ENCODE measurements around the gene TBC1D28. TPM values are rescaled to one million over a fixed set of nuclear protein-coding genes. Genes with fewer than 3 reads are reported as not detected.
"Not testable (repeated sequence)": the region's sequence is repeated elsewhere in the genome, so short reads cannot be mapped to it uniquely, and the experiment has no call there.

Gene TBC1D28
- total RNA-seq, 3 donors from 2014 or later (not counting 1 experiment from before 2014, with no cell fraction given) = not detected

DNA sequence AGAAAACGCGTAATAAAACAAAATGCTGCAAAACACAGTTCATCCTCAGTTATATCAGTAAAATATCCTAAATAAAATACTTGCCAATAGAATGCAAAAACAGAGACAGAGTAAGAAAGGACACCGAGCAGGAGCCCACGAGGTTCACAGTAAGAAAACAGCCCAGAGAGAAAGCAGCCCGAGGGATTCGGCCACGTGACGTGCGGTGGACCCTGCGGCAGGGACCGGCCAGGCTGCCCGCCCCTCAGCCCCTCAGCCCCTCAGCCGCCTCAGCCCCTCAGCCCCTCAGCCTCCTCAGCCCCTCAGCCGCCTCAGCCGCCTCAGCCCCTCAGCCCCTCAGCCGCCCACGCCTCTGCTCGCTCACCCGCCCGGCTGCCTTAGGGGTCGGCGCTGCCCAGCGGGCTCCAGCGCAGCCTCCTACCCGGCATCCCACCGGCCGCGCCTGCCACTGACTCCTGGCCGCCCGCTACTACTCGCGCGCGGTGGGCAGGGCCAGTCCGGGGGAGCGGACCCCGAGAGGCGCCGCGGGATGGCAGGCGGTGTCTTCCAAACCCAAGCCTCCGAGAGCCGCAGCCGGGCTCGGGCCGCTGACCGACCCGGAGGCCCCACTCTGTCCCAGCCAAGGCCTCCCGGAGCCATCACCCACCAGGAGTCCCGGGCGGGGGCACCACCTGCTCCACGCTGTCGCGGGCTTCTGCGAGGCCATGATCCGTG is 9.5 kb downstream of the TBC1D28 start:
- peak overlapping the region; percentile 31 for H3K4me3 Mint-ChIP-seq

DNA sequence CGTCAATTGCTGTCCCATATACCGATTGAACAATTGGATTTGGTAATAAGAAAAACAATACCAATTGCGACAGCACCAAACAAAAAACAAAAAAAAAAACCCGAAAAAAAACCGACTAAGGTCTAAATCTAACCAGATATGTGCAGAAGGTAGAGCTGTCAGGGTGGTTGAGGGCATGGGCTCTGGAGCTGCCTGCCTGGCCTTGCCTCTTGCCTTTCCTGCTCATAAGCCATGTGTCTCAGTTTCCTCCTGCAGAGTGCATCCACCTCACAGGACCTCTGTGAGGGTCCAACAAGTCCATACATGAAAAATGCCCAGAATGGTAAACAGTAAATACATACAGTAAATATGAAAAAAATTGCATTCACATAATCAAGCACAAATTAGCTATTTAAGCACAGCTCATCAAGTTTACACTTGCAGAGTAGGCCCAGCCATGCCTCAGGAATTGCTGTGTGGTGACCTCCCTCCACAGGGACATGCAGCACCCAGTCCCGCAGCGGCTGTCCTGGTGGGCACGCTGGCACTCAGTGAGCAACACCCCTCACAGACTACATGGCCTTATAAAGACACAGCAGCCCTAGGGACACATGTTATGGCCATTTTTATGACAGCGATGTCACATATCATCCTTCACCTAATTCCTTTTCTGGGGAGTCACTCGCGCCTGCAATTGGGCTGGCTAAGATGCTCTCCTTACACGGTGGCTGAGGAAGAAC is 17.9 kb downstream of the TBC1D28 start:
- no peak overlapping the region for H3K4me3 ChIP-seq (ENCODE audit: low read length)
- no peak overlapping the region for H3K27ac ChIP-seq (ENCODE audit: low read length)
- TF ChIP-seq, protein P1, sequence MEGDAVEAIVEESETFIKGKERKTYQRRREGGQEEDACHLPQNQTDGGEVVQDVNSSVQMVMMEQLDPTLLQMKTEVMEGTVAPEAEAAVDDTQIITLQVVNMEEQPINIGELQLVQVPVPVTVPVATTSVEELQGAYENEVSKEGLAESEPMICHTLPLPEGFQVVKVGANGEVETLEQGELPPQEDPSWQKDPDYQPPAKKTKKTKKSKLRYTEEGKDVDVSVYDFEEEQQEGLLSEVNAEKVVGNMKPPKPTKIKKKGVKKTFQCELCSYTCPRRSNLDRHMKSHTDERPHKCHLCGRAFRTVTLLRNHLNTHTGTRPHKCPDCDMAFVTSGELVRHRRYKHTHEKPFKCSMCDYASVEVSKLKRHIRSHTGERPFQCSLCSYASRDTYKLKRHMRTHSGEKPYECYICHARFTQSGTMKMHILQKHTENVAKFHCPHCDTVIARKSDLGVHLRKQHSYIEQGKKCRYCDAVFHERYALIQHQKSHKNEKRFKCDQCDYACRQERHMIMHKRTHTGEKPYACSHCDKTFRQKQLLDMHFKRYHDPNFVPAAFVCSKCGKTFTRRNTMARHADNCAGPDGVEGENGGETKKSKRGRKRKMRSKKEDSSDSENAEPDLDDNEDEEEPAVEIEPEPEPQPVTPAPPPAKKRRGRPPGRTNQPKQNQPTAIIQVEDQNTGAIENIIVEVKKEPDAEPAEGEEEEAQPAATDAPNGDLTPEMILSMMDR (IDR thresholded peaks at IDR 0.05) = no peak
- intact Hi-C loops (cut with micrococcal nuclease) = no loop called here
- H3K4me1 Mint-ChIP-seq = peaks cover 9 to 15% of the 10 kb centered on the region in 2 donors
- H3K36me3 Mint-ChIP-seq = no peaks in the 10 kb centered on the region
- peak overlapping the region; percentile 82 to 91 for H3K27ac Mint-ChIP-seq
- DNase-seq = no peak
- no peaks in the 10 kb centered on the region for H3K36me3 ChIP-seq (ENCODE audit: control insufficient read depth, insufficient read depth, low read length)
- H3K9me3 Mint-ChIP-seq = no peaks in the 10 kb centered on the region
- no peak for ATAC-seq
- H3K9me3 ChIP-seq (ENCODE audit: control insufficient read depth, insufficient read depth, low read length) = no peaks in the 10 kb centered on the region
- H3K4me1 ChIP-seq (ENCODE audit: control insufficient read depth, insufficient read depth, low read length) = peaks cover 9% of the 10 kb centered on the region
- H3K4me3 Mint-ChIP-seq = peak overlapping the region; percentile 80
- WGBS (ENCODE audit: insufficient coverage) = 88% methylated on average over 11 of the region's 12 CpGs
- no peaks in the 10 kb centered on the region for H3K27me3 ChIP-seq (ENCODE audit: control insufficient read depth, insufficient read depth, low read length)
- peaks cover 6 to 10% of the 10 kb centered on the region in 2 donors for H3K27me3 Mint-ChIP-seq (ENCODE audit: low read depth in 2 of 2)

More for the DNA sequence above, 9.5 kb downstream of the TBC1D28 start:
- H3K9me3 Mint-ChIP-seq; H3K4me3 ChIP-seq (ENCODE audit: low read length); H3K27ac Mint-ChIP-seq; intact Hi-C loops (cut with micrococcal nuclease); H3K36me3 ChIP-seq (ENCODE audit: control insufficient read depth, insufficient read depth, low read length); H3K36me3 Mint-ChIP-seq; H3K27me3 ChIP-seq (ENCODE audit: control insufficient read depth, insufficient read depth, low read length); DNase-seq; H3K4me1 Mint-ChIP-seq; H3K4me1 ChIP-seq (ENCODE audit: control insufficient read depth, insufficient read depth, low read length); H3K27ac ChIP-seq (ENCODE audit: low read length); H3K9me3 ChIP-seq (ENCODE audit: control insufficient read depth, insufficient read depth, low read length): not testable (repeated sequence)
- peaks cover 7 to 13% of the 10 kb centered on the region in 2 donors for H3K27me3 Mint-ChIP-seq (ENCODE audit: low read depth in 2 of 2)
- WGBS (ENCODE audit: insufficient coverage) = 10% methylated on average over 54 of the region's 56 CpGs
- peak in 2 of 3 donors; percentile 19 to 43 for ATAC-seq

DNA sequence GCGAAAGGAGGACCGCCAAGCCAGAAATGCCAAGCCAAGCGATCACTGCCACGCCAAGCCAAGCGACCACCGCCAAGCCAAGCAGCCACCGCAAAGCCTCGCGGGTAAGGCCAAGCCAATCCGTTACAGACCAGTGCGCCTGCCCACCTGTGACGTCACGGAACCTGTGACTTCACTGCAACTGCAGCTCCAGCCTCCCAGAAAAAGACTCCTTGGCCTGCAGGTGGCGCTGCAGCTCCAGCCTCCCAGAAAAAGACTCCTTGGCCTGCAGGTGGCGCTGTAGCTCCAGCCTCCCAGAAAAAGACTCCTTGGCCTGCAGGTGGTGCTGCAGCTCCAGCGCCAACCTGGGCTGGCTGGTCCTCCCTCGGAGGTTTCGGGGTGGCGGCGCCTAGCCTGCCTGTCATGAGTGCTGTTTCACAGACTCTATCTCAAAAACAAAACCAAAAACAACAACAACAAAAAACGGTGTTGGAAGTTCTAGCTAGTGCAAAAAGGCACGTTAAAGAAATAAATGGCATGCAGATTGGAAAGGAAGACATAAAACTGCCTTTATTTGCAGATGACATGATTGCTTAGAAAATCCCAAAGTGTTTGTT is 18.6 kb downstream of the TBC1D28 start:
- H3K9me3 Mint-ChIP-seq; H3K27ac ChIP-seq (ENCODE audit: low read length); H3K36me3 ChIP-seq (ENCODE audit: control insufficient read depth, insufficient read depth, low read length); H3K9me3 ChIP-seq (ENCODE audit: control insufficient read depth, insufficient read depth, low read length); H3K27me3 Mint-ChIP-seq (ENCODE audit: low read depth in 2 of 2); H3K36me3 Mint-ChIP-seq; H3K27me3 ChIP-seq (ENCODE audit: control insufficient read depth, insufficient read depth, low read length); intact Hi-C loops (cut with micrococcal nuclease); H3K4me1 ChIP-seq (ENCODE audit: control insufficient read depth, insufficient read depth, low read length): not testable (repeated sequence)
- TF ChIP-seq, protein P1 (IDR thresholded peaks at IDR 0.05) = peak; percentile 100
- peak overlapping the region; percentile 80 for H3K4me3 Mint-ChIP-seq
- WGBS (ENCODE audit: insufficient coverage) = 17% methylated on average over 22 of the region's 22 CpGs
- H3K4me1 Mint-ChIP-seq = peaks cover 9 to 15% of the 10 kb centered on the region in 2 donors
- DNase-seq (peak; percentile 95 to 98), ATAC-seq (peak; percentile 91 to 95 (median 91))
- H3K4me3 ChIP-seq (ENCODE audit: low read length) = peak overlapping the region; percentile 29
- peak overlapping the region; percentile 82 to 91 for H3K27ac Mint-ChIP-seq

DNA sequence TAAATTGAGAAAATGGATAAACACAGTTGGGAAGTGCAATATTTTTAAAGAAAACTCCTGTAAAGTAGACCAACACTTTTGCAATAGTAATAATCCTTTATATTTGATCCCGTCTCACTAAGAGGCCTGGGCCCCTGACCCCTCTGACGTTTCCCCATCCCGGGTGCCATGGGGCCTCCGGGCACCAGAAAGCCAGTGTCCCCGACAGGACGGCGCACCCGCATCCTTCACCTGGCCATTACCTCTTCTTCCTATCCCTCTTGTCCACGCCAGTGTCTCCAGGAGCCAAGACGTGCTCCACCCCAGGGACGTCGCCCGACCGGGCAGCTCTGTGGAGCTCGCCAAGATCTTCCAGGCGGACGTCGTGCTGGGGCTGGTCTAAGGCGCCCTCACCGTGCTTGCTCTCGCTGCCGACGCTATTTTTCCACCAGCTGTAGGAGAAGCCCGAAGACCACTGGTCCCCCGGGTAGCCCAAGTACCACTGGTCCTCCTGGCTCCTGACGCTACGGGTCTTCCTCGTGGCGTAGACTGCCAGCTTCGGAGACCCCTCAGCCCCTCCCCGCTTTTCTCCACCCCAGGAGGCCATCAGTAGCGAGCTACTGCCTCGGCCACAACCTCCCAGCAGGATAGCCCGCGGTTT is 19.2 kb downstream of the TBC1D28 start:
- 43% methylated on average over 6 of the region's 35 CpGs for WGBS (ENCODE audit: insufficient coverage)
- intact Hi-C loops (cut with micrococcal nuclease); H3K4me1 ChIP-seq (ENCODE audit: control insufficient read depth, insufficient read depth, low read length); H3K27me3 Mint-ChIP-seq (ENCODE audit: low read depth in 2 of 2); H3K36me3 Mint-ChIP-seq; H3K9me3 ChIP-seq (ENCODE audit: control insufficient read depth, insufficient read depth, low read length); H3K36me3 ChIP-seq (ENCODE audit: control insufficient read depth, insufficient read depth, low read length); H3K27ac ChIP-seq (ENCODE audit: low read length); H3K9me3 Mint-ChIP-seq; H3K27me3 ChIP-seq (ENCODE audit: control insufficient read depth, insufficient read depth, low read length): not testable (repeated sequence)
- DNase-seq (peak in 1 of 2 donors; percentile 55), ATAC-seq (peak; percentile 4 to 44 (median 21))
- Mint-ChIP-seq H3K4me1 (peaks cover 9 to 15% of the 10 kb centered on the region in 2 donors), H3K4me3 (peak overlapping the region; percentile 80), H3K27ac (peak overlapping the region; percentile 82 to 91)
- peak overlapping the region; percentile 29 for H3K4me3 ChIP-seq (ENCODE audit: low read length)

DNA sequence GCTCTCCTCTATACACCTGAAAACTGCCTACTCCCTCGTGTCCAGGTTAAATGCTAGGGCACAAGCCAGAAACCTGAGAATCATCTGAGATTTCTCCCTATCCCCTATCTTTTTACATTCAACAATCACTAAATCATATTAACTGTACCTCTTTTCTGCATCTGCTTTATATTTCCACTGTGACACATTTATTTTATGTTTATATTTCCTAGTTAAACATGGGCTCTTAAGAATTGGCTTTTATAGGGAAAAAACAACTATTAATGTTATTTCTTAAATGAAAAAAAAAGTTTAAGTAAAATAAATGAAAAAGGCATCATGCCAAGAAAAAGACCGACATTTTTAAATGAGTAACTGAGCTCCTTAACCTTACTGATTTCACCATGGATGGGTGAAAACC is 26.6 kb downstream of the TBC1D28 start:
- H3K4me1 ChIP-seq (ENCODE audit: control insufficient read depth, insufficient read depth, low read length); H3K9me3 Mint-ChIP-seq; H3K27ac Mint-ChIP-seq; H3K9me3 ChIP-seq (ENCODE audit: control insufficient read depth, insufficient read depth, low read length); H3K27me3 ChIP-seq (ENCODE audit: control insufficient read depth, insufficient read depth, low read length); intact Hi-C loops (cut with micrococcal nuclease); H3K36me3 ChIP-seq (ENCODE audit: control insufficient read depth, insufficient read depth, low read length); H3K4me3 Mint-ChIP-seq; H3K27me3 Mint-ChIP-seq (ENCODE audit: low read depth in 2 of 2); H3K27ac ChIP-seq (ENCODE audit: low read length); H3K4me1 Mint-ChIP-seq; H3K4me3 ChIP-seq (ENCODE audit: low read length); DNase-seq; H3K36me3 Mint-ChIP-seq; ATAC-seq: not testable (repeated sequence)
- WGBS (ENCODE audit: insufficient coverage) = no CpG with 5 or more reads among the region's 2 CpGs

DNA sequence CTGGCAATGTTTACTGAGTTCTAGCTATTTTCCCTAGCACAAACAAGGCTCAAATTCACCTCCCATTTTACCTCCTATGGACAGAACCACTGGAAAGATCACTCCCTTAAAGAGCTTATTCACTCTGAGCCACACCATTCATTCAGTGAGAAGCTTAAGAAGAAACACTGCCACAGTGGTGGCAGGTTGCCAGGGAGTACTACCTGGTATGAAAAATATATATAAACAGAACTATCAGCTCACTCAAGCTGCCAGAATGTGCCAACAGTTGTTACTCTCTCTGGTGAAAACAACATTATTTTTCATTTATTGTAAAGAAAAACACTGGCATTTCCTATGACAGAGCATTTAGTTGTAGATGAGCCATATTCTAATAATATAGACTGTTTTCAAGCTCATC is 31.2 kb downstream of the TBC1D28 start:
- not testable (repeated sequence) for ATAC-seq, H3K27ac Mint-ChIP-seq

More for the DNA sequence above, 31.2 kb downstream of the TBC1D28 start:
- H3K36me3 ChIP-seq (ENCODE audit: control insufficient read depth, insufficient read depth, low read length); H3K27ac ChIP-seq (ENCODE audit: low read length); H3K4me1 Mint-ChIP-seq; H3K9me3 ChIP-seq (ENCODE audit: control insufficient read depth, insufficient read depth, low read length); H3K27me3 Mint-ChIP-seq (ENCODE audit: low read depth in 2 of 2); H3K4me3 ChIP-seq (ENCODE audit: low read length); H3K36me3 Mint-ChIP-seq; H3K9me3 Mint-ChIP-seq; H3K27me3 ChIP-seq (ENCODE audit: control insufficient read depth, insufficient read depth, low read length); intact Hi-C loops (cut with micrococcal nuclease); H3K4me3 Mint-ChIP-seq; DNase-seq; H3K4me1 ChIP-seq (ENCODE audit: control insufficient read depth, insufficient read depth, low read length): not testable (repeated sequence)
